K562 (cell line): Measurements from ENCODE around the gene ATRX. TPM values are rescaled to one million over a fixed set of nuclear protein-coding genes. Genes with fewer than 3 reads are reported as not detected.

Experiments used
- ATAC-seq: fragments of 200-7000 bp; cut with Tn5 transposase; 3 replicates; pipeline ENCODE4 v1.9.1; 2020; ENCODE audit warnings: moderate library complexity
- BruUV-seq: library from RNA; stranded (reverse); fragments of 400-500 nt; replicated peaks from 2 replicates; lab custom pipeline; 2021; lab: Mats Ljungman, UMichigan
- CTCF ChIA-PET: fragments of 300-600 bp; formaldehyde crosslinking; extraction: SDS; loops from one replicate; lab custom pipeline; 2021; ENCODE audit warnings: low intra/inter-chr PET ratio; lab: Yijun Ruan, JAX
- POLR2A ChIA-PET: fragments of 300-600, 350-650 bp; sonication (Branson Sonifier 250); formaldehyde crosslinking; extraction: SDS; loops from one replicate; lab custom pipeline; 2021; ENCODE audit warnings: antibody characterized with exemption, inconsistent platforms; lab: Yijun Ruan, JAX
- DNase-seq, 4 experiments: peaks; one replicate each; pipeline versions ENCODE4 v3.0.0 to v3.0.0-alpha.2; 2011 to 2018; ENCODE audit warnings: low spot score in 3 of 4, mixed read lengths in 3 of 4; ENCODE audit errors: extremely low read depth in 1 of 4
- FAIRE-seq: peaks from 2 replicates; lab custom pipeline; 2011; peaks lifted over from hg19 to GRCh38; lab: Jason Lieb, UNC
- H2AFZ ChIP-seq: 2 replicates; pipeline ENCODE4 v1.6.0; 2011; ENCODE audit warnings: low read depth, low read length, control low read depth, inconsistent platforms
- H3K27ac ChIP-seq: fragments of 200-600 bp; 3 replicates; pipeline ENCODE4 v1.8.0; 2011; ENCODE audit warnings: low read depth, mild to moderate bottlenecking, control low read depth, inconsistent platforms, low read length, moderate library complexity, mixed read lengths; ENCODE audit errors: extremely low read depth
- H3K27me3 ChIP-seq, 2 experiments: fragments of 300-600 bp in 1 of 2; 2 replicates in 1 of 2; 3 replicates in 1 of 2; pipeline versions ENCODE4 v1.6.0 to v1.8.0; 2011; ENCODE audit warnings: inconsistent platforms in 2 of 2, low read length in 2 of 2, mild to moderate bottlenecking in 1 of 2, mixed read lengths in 1 of 2, moderate library complexity in 1 of 2; ENCODE audit not compliant: control insufficient read depth in 2 of 2, insufficient read depth in 2 of 2
- H3K36me3 ChIP-seq: fragments of 300-600 bp; 3 replicates; pipeline ENCODE4 v1.8.0; 2011; ENCODE audit warnings: mild to moderate bottlenecking, low read length, inconsistent platforms; ENCODE audit not compliant: control insufficient read depth, insufficient read depth
- H3K4me1 ChIP-seq, 2 experiments: fragments of 200-600 bp in 1 of 2; replicated peaks in 1 of 2; 2 replicates in 1 of 2; 3 replicates in 1 of 2; pipeline versions ENCODE4 v1.5.1 to v1.8.0; 2011; ENCODE audit warnings: inconsistent platforms in 2 of 2, low read length in 2 of 2, mild to moderate bottlenecking in 1 of 2, mixed read lengths in 1 of 2, moderate library complexity in 1 of 2; ENCODE audit not compliant: control insufficient read depth in 2 of 2, insufficient read depth in 2 of 2
- H3K4me2 ChIP-seq: 2 replicates; pipeline ENCODE4 v1.6.1; 2011; ENCODE audit warnings: low read length, control low read depth, inconsistent platforms, mixed read lengths; ENCODE audit not compliant: insufficient read depth
- H3K4me3 ChIP-seq: fragments of 200-600 bp; sonication (generic), shearing (Covaris generic); 2 replicates; pipeline ENCODE4 v1.5.1; 2016; ENCODE audit warnings: control low read depth, inconsistent platforms
- H3K79me2 ChIP-seq: fragments of 200-600 bp; 3 replicates; pipeline ENCODE4 v1.8.0; 2011; ENCODE audit warnings: low read length, inconsistent platforms; ENCODE audit not compliant: control insufficient read depth, insufficient read depth
- H3K9ac ChIP-seq, 2 experiments: 2 replicates each; pipeline versions ENCODE4 v1.6.0 to v1.6.1; 2011; ENCODE audit warnings: low read depth in 2 of 2, low read length in 2 of 2, control low read depth in 1 of 2, inconsistent platforms in 1 of 2, mild to moderate bottlenecking in 1 of 2, mixed read lengths in 1 of 2; ENCODE audit not compliant: insufficient read depth in 1 of 2
- H3K9me1 ChIP-seq: one replicate; pipeline ENCODE4 v1.6.0; 2011; ENCODE audit warnings: inconsistent platforms, mild to moderate bottlenecking, low read length, moderate library complexity; ENCODE audit not compliant: control insufficient read depth, insufficient read depth
- H3K9me3 ChIP-seq: replicated peaks from 2 replicates; pipeline ENCODE4 v1.5.1; 2011; ENCODE audit warnings: low read depth, low read length, inconsistent platforms; ENCODE audit not compliant: control insufficient read depth, insufficient read depth
- H4K20me1 ChIP-seq: replicated peaks from 2 replicates; pipeline ENCODE4 v1.6.1; 2011; ENCODE audit warnings: low read length, inconsistent platforms, mixed read lengths; ENCODE audit not compliant: control insufficient read depth, insufficient read depth
- ATF3 ChIP-seq, 2 experiments: fragments of 450-650 bp in 1 of 2; sonication (generic) in 1 of 2; formaldehyde crosslinking in 1 of 2; IDR thresholded peaks in 1 of 2; conservative IDR thresholded peaks in 1 of 2; 2 replicates each; pipeline versions ENCODE4 v1.6.1 to v1.8.1; 2016 to 2023; ENCODE audit warnings: mild to moderate bottlenecking in 2 of 2, moderate library complexity in 2 of 2, inconsistent platforms in 1 of 2, missing genetic modification reagents in 1 of 2
- C11orf30 ChIP-seq: fragments of 450-650 bp; IDR thresholded peaks from 2 replicates; pipeline ENCODE4 v1.6.1; 2016; ENCODE audit warnings: low read depth, mild to moderate bottlenecking
- FOXJ2 ChIP-seq: fragments of 200-800 bp; sonication (Bioruptor generic); IDR thresholded peaks from 2 replicates; pipeline ENCODE4 v1.6.1; 2016; ENCODE audit warnings: missing genetic modification characterization, missing compliant biosample characterization
- MAFF ChIP-seq: IDR thresholded peaks from 2 replicates; pipeline ENCODE4 v1.6.1; 2012; ENCODE audit warnings: low read length, improper control_type of control experiment
- MBD2 ChIP-seq: sonication (generic); IDR thresholded peaks from 2 replicates; pipeline ENCODE4 v1.6.1; 2016; ENCODE audit warnings: low read depth, borderline replicate concordance
- POLR2B ChIP-seq: fragments of 450-650 bp; IDR thresholded peaks from 2 replicates; pipeline ENCODE4 v1.6.1; 2018; ENCODE audit warnings: low read depth; ENCODE audit not compliant: partially characterized antibody
- ZNF316 ChIP-seq: fragments of 450-650 bp; IDR thresholded peaks from 2 replicates; pipeline ENCODE4 v1.6.1; 2016
- WGBS: fragments of 100-300 bp; shearing (Covaris generic); methylation state at CpG from one replicate; pipeline ENCODE4 v1.1.6; 2016; ENCODE audit warnings: low coverage, mixed read lengths; ENCODE audit not compliant: insufficient coverage; ENCODE audit errors: missing lambda C conversion rate; 5-methylcytosine and 5-hydroxymethylcytosine counted together
- in situ Hi-C: fragments of 300-500 bp; cut with MboI; formaldehyde crosslinking; loops from 4 replicates; pipeline ENCODE4 v1.15.0; 2018; ENCODE audit warnings: inconsistent platforms, mixed read lengths
- intact Hi-C: fragments of 100-400 bp; cut with micrococcal nuclease; formaldehyde crosslinking; loops from 2 replicates; pipeline ENCODE4 v1.14.2; 2022
- polyA plus RNA-seq, 8 experiments: library from polyadenylated mRNA; depleted of rRNA in 4 of 8; stranded (reverse) in 5 of 8; unstranded in 3 of 8; fragments of >200 nt; fragmentation: Nextera tagmentation in 2 of 8; fragmentation: Illumina TruSeq in 1 of 8; extraction: Ambion mirVana in 2 of 8; extraction: Trizol in 1 of 8; gene quantifications; 2 replicates each; pipeline versions ENCODE4 v1.2.1 to v1.2.3, GENCODE V29; 2011 to 2014; ENCODE audit warnings: inconsistent platforms in 1 of 8, missing spikeins in 1 of 8
- total RNA-seq, 7 experiments: library from RNA; depleted of rRNA in 6 of 7; stranded (reverse); fragments of >200 nt in 6 of 7; fragmentation: Illumina TruSeq in 2 of 7; extraction: Trizol in 2 of 7; gene quantifications; 2 replicates each; pipeline versions ENCODE4 v1.2.1 to v1.2.3, GENCODE V29; 2011 to 2021; ENCODE audit warnings: low replicate concordance in 1 of 7

Gene ATRX
- total and polyA plus RNA-seq, 9 of the 15 experiments (the other 6 are each of a cell fraction or from before 2014, with no cell fraction given) = 7.7 to 23.1 (median 20.2) TPM

DNA sequence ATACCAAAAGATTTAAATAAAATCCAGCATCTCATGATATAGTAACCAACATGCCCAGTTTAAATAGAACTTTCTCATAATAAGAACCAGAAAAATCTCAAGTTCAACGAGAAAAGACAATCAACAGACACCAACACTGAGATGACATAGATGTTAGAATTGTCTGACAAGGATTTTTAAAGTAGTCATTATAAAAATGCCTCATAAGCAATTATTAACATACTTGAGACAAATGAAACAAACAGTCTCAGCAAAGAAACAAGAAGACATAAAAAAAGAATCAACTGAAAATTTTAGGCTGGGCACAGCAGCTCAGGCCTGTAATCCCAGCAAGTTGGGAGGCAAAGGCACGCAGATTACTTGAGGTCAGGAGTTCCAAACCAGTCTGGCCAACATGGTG is 220.7 kb downstream of the ATRX start (continued):
- TF ChIP-seq ZNF316 (peak; percentile 87), C11orf30 (peak; percentile 68; the same call in 1 of the 2 replicates), MAFF (peak; percentile 54; the same call in 1 of the 2 replicates), MBD2 (no peak)

DNA sequence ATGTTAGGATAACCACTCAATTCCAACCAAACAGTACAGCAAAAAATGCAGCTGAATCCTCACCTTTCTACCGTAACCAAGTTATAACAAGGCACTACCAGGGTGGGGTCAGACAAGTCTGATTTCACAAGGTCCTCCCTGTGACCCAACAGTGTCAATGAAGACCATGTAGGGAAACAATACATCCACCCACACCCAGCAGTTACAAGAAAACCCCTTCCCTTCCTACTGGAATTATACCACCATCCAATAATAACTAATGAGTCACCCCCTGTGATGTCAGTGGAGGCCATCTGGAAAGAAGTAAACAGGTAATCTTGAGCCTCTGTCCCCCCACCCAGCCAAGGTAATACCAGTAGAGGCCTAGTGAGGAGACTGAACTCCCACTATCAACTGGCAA is 221.2 kb downstream of the ATRX start:
- H3K27me3 ChIP-seq = no peaks in the 10 kb centered on the region
- no peaks in the 10 kb centered on the region for H3K4me1 ChIP-seq
- in situ Hi-C loops = no loop called here
- TF ChIP-seq ATF3 (IDR thresholded peaks at IDR 0.05) = peak; percentile 25; the same call in 1 of the 2 replicates
- TF ChIP-seq ATF3 (CRISPR knock-in tag; conservative IDR thresholded peaks at IDR 0.05) = no peak
- TF ChIP-seq FOXJ2 = no peak
- TF ChIP-seq POLR2B = no peak
- no peaks in the 10 kb centered on the region for H4K20me1 ChIP-seq
- ChIA-PET POLR2A (no interaction called here), CTCF (no interaction called here)
- H3K9ac ChIP-seq = no peak overlapping the region
- H3K4me2 ChIP-seq = no peak overlapping the region
- intact Hi-C loops = no loop called here
- no peaks in the 10 kb centered on the region for H3K79me2 ChIP-seq
- 56% methylated on average over 1 of the region's 1 CpG for WGBS
- FAIRE-seq (no peak), DNase-seq (no peak), ATAC-seq (no peak)
- H3K27ac ChIP-seq = no peak overlapping the region
- no peaks in the 10 kb centered on the region for H3K9me3 ChIP-seq
- H2AFZ ChIP-seq = no peak overlapping the region
- no peaks in the 10 kb centered on the region for H3K36me3 ChIP-seq
- no peaks in the 10 kb centered on the region for H3K9me1 ChIP-seq
- BruUV-seq = no TSS peak
- H3K4me3 ChIP-seq = no peak overlapping the region
